Glomerular visceral epithelial cell (primary cell): ENCODE measurements around the gene GPC6.

Source experiments
- DNase-seq: peaks from one replicate; pipeline ENCODE4 v3.0.0-alpha.2; 2016; ENCODE audit errors: extremely low spot score

GPC6 gene

DNA sequence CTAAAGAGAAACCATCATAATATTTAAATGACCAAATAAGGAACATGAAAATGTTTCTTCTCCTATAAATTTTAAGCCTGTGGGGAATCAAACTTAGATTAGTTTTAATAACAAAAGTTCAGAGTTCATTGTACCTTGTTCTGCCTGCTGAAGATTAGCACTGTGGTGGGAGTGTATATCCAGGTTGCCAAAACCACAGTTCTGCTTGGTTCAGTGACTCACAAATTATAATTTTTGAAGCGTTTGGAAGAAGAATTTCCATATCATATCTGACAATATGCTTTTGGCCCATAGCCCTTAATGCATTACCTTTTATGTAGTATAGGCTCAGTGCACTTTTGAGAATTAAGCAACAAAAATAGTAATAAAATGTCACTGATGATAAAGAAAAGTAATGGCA is 545.2 kb downstream of the GPC6 start:
- peak; percentile 17 for DNase-seq

- no peak for DNase-seq
These were observed 547.9 kb downstream of the GPC6 start for GRCh38 chr13:93774506-93774905.

DNA sequence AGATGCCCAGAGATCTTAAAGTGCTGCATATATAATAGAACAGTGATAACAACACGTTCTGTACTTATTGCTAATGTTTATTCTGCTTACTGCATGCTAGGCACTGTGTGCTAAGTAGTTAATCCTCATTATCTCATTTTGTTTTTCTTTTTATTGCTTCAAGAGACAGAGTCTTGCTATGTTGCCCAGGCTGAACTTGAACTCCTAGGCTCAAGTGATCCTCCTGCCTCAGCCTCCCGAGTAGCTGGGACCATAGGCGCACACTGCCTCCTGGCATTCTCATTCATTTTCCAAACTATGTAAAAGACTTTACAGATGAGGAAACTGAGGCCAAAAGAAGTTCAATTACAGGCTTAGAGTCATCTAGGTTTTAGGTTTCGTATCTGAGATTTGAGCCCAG is 548.4 kb downstream of the GPC6 start:
- DNase-seq = no peak

GRCh38 chr13:93775507-93776108 is 549.0 kb downstream of the GPC6 start:
- DNase-seq = peak; percentile 19

DNA sequence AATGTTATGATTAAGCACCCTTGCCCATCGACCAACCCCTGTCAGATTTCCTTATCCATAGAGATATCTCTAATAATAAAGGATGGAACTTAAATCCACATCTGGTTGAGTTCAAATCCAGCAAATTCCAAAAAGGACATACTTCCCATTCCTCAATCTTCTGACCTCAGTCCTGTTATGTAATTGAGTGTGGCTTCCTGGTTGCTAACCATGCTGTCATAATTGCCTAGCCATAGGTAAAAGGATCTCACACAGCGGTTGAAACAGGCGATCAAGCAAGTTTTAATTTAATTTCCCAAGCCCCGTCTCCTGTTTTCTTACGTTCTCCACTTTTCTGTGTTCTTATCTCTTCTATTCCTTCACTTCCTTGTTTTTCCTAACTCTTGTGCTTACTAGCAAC is 550.3 kb downstream of the GPC6 start:
- DNase-seq = peak; percentile 35

DNA sequence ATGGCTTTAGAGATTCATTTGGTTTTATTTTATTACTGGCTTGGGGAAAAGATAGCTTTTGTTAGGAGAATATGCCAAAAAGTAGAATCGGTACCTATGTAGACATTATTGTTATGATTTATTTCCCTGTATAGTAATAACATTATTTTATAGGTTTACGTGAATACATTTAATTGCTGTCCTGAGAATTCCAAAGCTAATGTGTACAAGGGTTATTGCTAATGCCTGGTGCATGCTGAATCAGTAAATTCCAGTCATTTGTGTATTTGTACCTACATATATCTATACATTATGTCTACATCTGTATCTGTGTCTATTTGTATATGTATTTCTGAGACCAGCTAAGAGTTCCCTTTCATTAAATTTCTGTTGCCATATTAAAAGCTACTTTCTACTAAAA is 550.9 kb downstream of the GPC6 start:
- no peak for DNase-seq

DNA sequence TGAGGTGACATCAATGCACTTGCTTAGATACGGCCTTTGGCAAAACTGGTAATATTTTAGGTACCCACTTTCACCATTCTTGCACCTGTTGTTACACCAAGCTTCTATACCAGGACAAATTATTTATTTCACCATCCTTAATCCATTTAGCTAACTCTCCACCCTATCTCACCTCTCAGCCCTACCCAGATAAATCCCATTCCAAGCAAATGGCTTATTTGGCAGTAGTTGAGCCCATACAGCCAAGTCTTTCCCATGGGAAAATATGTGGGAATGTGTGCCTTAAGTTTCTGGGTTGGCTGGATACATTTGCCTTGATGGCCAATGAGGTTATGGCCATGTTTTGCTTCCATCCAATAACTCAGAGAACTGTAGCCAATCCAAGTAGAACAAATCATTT is 551.9 kb downstream of the GPC6 start:
- no peak for DNase-seq

DNA sequence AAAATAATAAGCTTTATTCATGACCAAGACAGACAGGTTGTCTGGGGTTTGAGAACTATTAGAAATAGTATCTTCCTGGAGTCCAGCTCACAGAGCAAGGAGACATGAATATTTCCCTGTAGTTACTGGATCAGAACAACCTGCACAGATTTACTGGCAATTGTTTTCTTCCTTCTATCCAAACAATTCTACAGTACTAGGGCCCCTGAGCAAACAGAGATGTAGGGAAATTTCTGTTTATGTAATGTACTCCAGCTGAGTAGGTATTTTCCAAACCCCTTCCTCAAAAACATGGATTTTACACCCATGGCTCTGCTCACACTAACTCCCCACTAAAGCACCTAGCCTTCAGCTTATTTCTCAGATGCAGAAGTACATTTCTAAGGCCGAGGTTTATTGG is 557.6 kb downstream of the GPC6 start:
- DNase-seq = no peak

- DNase-seq = no peak
These were observed 560.4 kb downstream of the GPC6 start for GRCh38 chr13:93786846-93787489.

DNA sequence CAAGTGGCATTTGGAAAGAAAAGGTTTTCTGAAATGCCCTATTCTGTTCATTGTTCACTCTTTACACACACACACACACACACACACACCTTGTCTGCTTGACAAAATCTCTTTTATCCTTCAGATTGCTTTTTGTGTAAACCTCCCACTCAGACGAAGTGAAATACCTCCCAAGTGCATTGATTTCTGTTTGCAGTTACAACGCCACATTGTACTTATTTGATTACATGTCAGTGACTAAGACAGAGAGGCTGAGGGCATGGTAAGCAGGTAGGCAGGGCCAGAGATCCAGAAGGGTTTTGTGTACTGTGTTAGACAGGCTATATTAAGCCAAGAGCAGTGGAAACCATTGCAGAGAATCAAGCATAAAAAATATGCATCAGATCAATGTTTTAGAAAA is 561.8 kb downstream of the GPC6 start:
- no peak for DNase-seq

DNA sequence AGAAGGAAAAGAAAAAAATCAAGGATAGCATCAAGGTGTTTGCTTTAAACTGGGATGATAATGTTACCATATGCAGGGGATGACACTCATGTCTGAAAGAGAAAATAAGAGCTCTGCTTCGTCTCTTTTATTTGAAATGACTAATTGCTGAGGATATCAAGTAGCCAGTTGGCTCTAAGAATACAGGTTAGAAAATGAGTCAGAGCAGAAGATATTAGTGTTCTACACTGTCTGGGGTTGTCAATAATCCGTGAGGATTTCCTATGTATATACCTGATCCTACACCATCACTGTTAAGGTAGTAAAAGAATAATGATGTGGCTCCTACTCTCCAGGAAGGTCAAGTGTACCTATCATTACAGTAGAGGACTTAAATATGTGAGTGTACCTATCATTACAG is 562.5 kb downstream of the GPC6 start:
- DNase-seq = no peak

- no peak for DNase-seq
These were observed 567.7 kb downstream of the GPC6 start for GRCh38 chr13:93794197-93794885.

DNA sequence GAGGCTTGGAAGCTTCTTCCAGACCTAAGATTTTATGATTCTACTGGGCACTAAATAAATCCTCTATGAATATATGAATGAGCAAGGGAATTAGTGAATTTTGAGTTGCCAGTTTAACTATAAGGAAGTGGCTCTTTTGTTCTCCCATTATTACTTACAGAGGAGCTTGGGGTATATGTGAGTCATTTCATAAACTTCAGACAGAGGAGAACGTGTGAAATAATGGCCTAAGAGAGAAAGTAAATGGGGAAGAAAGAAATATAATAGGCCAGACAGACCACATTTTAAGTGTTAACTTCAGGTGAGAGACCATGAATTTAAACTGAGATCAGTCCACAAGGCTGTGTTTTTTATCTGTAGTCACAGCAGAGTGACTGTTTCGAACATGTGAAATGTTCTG is 570.9 kb downstream of the GPC6 start:
- peak; percentile 7 for DNase-seq

- DNase-seq = no peak
These were observed 573.7 kb downstream of the GPC6 start for GRCh38 chr13:93800342-93800741.

- DNase-seq = no peak
These were observed 579.1 kb downstream of the GPC6 start for GRCh38 chr13:93805736-93806135.

DNA sequence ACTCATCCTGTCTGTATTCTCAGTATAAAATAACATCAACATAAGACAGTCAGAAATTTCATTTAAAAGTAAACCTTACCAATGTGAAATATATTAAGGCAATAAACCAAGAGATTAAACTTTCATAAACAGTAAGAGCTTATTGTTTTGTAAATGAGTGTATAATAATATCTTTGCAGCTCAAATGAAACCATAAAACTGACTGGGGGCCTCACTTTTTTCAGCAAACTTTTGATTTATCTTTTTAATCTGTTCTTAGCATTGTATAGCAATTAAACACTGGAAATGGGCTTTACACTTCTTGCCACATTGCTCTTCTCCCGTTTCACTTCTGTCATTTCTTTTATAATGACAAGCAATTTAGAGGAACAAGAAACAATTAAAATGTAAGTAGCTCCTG is 580.3 kb downstream of the GPC6 start:
- no peak for DNase-seq

- no peak for DNase-seq
These were observed 583.7 kb downstream of the GPC6 start for GRCh38 chr13:93810264-93810663.

DNA sequence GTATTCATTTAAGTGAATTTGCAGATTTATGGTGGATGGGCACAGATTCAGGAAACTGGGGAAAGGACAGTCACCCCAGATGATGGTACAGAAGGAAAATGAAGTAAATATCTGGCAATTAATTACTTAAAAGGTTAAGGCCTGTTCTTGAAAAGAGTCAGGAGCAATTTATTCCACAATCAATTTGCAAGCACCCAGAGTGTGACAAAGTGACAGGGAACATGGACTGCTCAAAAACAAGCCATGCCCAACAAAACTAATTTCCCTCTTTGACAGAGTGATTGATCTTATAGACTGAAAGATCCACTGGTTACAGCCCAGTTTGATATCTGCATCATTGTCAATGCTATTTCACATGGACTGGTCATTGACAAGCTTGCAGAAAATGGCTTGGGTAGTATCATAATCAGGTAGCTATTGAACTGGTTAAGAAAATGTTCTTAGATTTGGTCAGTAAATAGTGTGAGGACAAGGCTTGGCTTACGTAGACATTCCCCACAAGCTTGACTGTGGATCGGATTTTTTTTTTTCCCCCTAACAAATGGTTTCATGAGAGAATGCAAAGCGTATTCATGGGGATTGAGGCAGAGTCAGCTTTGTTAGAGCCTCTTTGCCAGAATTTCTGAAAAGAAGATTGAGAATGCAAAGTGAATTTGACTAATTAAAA is 584.6 kb downstream of the GPC6 start:
- DNase-seq = no peak

- no peak for DNase-seq
These were observed 585.1 kb downstream of the GPC6 start for GRCh38 chr13:93811738-93812112.

DNA sequence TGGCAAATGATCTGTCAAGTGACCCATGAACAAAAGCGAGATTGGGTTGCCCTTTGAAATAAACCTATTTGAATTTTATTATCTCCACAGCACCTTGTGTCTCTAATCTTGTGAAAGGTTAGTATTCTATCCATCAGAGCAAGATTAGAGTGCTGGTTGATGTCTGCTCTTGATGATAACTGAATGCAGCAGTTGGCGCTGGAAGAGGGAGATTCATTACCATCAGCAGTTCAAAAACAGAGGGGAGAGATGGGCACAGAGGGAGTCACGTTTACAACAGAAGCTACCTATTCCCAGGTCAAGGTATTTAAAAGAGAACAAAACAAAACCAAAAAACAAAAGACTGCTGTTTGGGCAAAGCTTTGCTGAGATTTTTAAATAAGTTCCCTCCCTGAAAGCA is 588.1 kb downstream of the GPC6 start:
- no peak for DNase-seq

DNA sequence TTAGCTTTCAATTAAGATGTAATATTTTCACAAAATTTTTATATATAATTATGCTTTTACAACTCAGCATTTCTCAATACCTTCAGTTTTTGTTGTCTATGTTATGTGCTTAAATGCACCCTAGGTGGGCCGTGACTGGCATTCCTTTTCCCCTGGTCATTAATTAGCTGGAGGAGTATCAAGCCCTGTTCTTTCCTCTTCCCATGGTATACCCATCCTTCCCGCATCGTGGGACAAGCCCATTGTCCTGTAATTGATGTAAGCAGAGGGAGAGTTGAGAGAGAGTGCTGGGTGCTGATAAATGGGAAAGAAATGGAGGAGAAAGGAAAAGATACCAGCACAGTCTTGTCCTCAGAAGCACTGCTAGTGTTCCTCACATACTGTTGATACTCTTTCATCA is 591.7 kb downstream of the GPC6 start:
- DNase-seq = no peak

DNA sequence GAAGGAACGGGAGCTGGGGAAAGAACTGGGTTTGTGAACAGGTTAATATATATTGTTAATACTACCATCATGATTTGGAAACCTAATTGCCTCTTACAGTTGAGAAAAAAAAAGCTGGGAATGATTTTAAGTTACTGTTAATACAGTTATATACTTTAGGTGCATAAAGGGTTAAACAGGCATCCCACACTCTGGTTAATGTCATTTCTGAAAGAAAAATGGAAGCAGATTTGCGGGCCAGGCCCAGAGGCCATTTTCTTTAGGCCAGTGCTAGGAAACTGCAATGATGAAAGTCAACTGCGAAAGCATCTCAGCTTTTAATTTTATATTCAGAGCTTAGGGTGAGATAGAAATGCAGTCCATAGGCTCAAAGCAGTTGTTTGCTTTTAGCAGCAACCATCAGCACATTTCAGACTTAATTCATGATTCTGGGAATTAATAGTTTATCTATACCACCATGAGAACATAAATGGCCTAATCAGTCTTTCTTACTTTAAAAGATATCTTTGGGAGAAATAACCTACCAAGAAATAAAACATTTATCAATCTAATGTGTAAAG is 592.8 kb downstream of the GPC6 start:
- DNase-seq = no peak

DNA sequence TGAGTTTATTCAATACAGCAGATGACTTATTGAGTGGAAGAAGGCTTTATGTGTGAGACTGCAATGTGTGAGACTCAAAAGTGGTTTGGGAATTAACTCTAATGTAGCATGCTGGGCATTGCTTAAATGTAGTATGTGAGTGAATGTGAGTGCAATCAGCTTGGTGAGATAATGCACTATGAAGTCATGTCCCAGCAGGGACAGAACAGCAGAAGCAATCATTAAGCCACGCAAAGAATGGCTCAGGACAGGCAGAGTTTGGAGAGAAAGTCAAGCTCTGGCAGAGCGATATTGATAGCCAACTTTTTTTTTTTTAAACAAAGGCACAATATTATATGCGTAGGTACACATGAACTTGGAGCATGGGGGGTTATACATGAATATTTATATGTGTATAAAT is 597.7 kb downstream of the GPC6 start:
- no peak for DNase-seq
